ENCODE results near the gene NRG4. TPM values are rescaled to one million over a fixed set of nuclear protein-coding genes. Genes with fewer than 3 reads are reported as not detected.

Gene NRG4
- total and polyA plus RNA-seq, 2 of the 8 experiments (the other 6 are each of a cell fraction or from before 2014, with no cell fraction given), result 0.24 TPM; not detected in 1

DNA sequence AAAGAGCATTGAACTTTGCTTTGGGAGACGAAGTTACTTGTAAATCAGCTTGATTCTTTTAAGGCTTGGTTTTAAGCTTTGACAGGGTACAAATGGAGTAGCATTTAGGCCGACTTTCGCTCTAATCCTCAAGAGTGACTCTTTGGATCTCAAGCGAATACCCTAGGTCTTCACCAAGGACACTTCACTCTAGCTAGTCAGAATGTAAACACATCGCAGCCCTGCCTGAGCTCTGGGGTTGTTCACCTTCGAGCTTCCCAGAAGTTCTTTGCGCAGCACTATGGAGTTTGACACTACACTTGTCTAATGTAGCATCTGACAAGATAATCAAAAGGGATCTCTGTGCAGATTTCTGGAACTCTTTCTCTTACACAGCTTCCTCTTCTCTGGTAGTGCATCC is 22.3 kb downstream of the NRG4 start (continued):
- TF ChIP-seq, protein P1, sequence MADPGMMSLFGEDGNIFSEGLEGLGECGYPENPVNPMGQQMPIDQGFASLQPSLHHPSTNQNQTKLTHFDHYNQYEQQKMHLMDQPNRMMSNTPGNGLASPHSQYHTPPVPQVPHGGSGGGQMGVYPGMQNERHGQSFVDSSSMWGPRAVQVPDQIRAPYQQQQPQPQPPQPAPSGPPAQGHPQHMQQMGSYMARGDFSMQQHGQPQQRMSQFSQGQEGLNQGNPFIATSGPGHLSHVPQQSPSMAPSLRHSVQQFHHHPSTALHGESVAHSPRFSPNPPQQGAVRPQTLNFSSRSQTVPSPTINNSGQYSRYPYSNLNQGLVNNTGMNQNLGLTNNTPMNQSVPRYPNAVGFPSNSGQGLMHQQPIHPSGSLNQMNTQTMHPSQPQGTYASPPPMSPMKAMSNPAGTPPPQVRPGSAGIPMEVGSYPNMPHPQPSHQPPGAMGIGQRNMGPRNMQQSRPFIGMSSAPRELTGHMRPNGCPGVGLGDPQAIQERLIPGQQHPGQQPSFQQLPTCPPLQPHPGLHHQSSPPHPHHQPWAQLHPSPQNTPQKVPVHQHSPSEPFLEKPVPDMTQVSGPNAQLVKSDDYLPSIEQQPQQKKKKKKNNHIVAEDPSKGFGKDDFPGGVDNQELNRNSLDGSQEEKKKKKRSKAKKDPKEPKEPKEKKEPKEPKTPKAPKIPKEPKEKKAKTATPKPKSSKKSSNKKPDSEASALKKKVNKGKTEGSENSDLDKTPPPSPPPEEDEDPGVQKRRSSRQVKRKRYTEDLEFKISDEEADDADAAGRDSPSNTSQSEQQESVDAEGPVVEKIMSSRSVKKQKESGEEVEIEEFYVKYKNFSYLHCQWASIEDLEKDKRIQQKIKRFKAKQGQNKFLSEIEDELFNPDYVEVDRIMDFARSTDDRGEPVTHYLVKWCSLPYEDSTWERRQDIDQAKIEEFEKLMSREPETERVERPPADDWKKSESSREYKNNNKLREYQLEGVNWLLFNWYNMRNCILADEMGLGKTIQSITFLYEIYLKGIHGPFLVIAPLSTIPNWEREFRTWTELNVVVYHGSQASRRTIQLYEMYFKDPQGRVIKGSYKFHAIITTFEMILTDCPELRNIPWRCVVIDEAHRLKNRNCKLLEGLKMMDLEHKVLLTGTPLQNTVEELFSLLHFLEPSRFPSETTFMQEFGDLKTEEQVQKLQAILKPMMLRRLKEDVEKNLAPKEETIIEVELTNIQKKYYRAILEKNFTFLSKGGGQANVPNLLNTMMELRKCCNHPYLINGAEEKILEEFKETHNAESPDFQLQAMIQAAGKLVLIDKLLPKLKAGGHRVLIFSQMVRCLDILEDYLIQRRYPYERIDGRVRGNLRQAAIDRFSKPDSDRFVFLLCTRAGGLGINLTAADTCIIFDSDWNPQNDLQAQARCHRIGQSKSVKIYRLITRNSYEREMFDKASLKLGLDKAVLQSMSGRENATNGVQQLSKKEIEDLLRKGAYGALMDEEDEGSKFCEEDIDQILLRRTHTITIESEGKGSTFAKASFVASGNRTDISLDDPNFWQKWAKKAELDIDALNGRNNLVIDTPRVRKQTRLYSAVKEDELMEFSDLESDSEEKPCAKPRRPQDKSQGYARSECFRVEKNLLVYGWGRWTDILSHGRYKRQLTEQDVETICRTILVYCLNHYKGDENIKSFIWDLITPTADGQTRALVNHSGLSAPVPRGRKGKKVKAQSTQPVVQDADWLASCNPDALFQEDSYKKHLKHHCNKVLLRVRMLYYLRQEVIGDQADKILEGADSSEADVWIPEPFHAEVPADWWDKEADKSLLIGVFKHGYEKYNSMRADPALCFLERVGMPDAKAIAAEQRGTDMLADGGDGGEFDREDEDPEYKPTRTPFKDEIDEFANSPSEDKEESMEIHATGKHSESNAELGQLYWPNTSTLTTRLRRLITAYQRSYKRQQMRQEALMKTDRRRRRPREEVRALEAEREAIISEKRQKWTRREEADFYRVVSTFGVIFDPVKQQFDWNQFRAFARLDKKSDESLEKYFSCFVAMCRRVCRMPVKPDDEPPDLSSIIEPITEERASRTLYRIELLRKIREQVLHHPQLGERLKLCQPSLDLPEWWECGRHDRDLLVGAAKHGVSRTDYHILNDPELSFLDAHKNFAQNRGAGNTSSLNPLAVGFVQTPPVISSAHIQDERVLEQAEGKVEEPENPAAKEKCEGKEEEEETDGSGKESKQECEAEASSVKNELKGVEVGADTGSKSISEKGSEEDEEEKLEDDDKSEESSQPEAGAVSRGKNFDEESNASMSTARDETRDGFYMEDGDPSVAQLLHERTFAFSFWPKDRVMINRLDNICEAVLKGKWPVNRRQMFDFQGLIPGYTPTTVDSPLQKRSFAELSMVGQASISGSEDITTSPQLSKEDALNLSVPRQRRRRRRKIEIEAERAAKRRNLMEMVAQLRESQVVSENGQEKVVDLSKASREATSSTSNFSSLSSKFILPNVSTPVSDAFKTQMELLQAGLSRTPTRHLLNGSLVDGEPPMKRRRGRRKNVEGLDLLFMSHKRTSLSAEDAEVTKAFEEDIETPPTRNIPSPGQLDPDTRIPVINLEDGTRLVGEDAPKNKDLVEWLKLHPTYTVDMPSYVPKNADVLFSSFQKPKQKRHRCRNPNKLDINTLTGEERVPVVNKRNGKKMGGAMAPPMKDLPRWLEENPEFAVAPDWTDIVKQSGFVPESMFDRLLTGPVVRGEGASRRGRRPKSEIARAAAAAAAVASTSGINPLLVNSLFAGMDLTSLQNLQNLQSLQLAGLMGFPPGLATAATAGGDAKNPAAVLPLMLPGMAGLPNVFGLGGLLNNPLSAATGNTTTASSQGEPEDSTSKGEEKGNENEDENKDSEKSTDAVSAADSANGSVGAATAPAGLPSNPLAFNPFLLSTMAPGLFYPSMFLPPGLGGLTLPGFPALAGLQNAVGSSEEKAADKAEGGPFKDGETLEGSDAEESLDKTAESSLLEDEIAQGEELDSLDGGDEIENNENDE (IDR thresholded peaks at IDR 0.05; ENCODE audit: insufficient replicate concordance, low read length), result no peak
- TF ChIP-seq SRF (IDR thresholded peaks at IDR 0.05; ENCODE audit: low read depth, low read length) (no peak), PHF8 (conservative IDR thresholded peaks at IDR 0.05; ENCODE audit: low read depth, low read length) (no peak), TAF7 (optimal IDR thresholded peaks at IDR 0.05; ENCODE audit: borderline replicate concordance, low read depth, low read length) (no peak), SP4 (IDR thresholded peaks at IDR 0.05; ENCODE audit: low read length) (no peak), CHD1 (IDR thresholded peaks at IDR 0.05; ENCODE audit: low read depth, low read length) (no peak), BRCA1 (IDR thresholded peaks at IDR 0.05; ENCODE audit: low read depth, low read length) (no peak), YY1 (IDR thresholded peaks at IDR 0.05; ENCODE audit: low read depth, low read length) (no peak), EGR1 (IDR thresholded peaks at IDR 0.05; ENCODE audit: borderline replicate concordance, low read depth, low read length) (no peak)
- TF ChIP-seq, protein P2, sequence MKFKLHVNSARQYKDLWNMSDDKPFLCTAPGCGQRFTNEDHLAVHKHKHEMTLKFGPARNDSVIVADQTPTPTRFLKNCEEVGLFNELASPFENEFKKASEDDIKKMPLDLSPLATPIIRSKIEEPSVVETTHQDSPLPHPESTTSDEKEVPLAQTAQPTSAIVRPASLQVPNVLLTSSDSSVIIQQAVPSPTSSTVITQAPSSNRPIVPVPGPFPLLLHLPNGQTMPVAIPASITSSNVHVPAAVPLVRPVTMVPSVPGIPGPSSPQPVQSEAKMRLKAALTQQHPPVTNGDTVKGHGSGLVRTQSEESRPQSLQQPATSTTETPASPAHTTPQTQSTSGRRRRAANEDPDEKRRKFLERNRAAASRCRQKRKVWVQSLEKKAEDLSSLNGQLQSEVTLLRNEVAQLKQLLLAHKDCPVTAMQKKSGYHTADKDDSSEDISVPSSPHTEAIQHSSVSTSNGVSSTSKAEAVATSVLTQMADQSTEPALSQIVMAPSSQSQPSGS (IDR thresholded peaks at IDR 0.05; ENCODE audit: low read length), result no peak
- TF ChIP-seq, protein P3, sequence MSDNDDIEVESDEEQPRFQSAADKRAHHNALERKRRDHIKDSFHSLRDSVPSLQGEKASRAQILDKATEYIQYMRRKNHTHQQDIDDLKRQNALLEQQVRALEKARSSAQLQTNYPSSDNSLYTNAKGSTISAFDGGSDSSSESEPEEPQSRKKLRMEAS (IDR thresholded peaks at IDR 0.05), result no peak
